Caco-2 (cell line): ENCODE measurements around the gene TSACC. TPM values are rescaled to one million over a fixed set of nuclear protein-coding genes. Genes with fewer than 3 reads are reported as not detected.

Experiments used
- BruUV-seq: library from RNA; stranded (reverse); fragments of 400-500 nt; replicated peaks from 2 replicates; lab custom pipeline; 2021; lab: Mats Ljungman, UMichigan
- CTCF ChIA-PET: fragments of 300-600 bp; sonication (Branson Sonifier 250); formaldehyde crosslinking; loops from one replicate; lab custom pipeline; 2022; ENCODE audit warnings: antibody characterized with exemption; lab: Charles Lee
- POLR2A ChIA-PET: fragments of 300-600 bp; sonication (Branson Sonifier 250); formaldehyde crosslinking; loops from one replicate; lab custom pipeline; 2022; ENCODE audit warnings: antibody characterized with exemption; lab: Charles Lee
- DNase-seq, 2 experiments: peaks; one replicate each; pipeline versions ENCODE4 v3.0.0 to v3.0.0-alpha.2; 2020 to 2022
- H3K27me3 ChIP-seq: replicated peaks from 2 replicates; pipeline ENCODE4 v1.6.0; 2011; ENCODE audit warnings: low read length; ENCODE audit not compliant: control insufficient read depth, insufficient read depth
- H3K36me3 ChIP-seq: 2 replicates; pipeline ENCODE4 v1.5.1; 2011; ENCODE audit warnings: low read length; ENCODE audit not compliant: control insufficient read depth, insufficient read depth
- H3K4me1 ChIP-seq: fragments of 250-450 bp; sonication (Bioruptor Pico); 2 replicates; pipeline ENCODE4 v1.5.1; 2020; ENCODE audit warnings: mild to moderate bottlenecking
- H3K4me3 ChIP-seq: 2 replicates; pipeline ENCODE4 v1.5.1; 2011; ENCODE audit warnings: low read depth, mild to moderate bottlenecking, control low read depth, low read length
- H3K9me3 ChIP-seq: fragments of 250-450 bp; sonication (Bioruptor Pico); 2 replicates; pipeline ENCODE4 v1.5.1; 2020; ENCODE audit warnings: mild to moderate bottlenecking, moderate library complexity
- H3K27ac Mint-ChIP-seq: one replicate; pipeline ENCODE4 v1.8.0; 2022; ENCODE audit warnings: mixed read lengths; ENCODE audit not compliant: unreplicated experiment
- H3K27me3 Mint-ChIP-seq: one replicate; pipeline ENCODE4 v1.8.0; 2022; ENCODE audit warnings: mixed read lengths; ENCODE audit not compliant: insufficient read depth, unreplicated experiment
- H3K36me3 Mint-ChIP-seq: one replicate; pipeline ENCODE4 v1.8.0; 2022; ENCODE audit warnings: mild to moderate bottlenecking, mixed read lengths; ENCODE audit not compliant: insufficient read depth, unreplicated experiment
- H3K4me1 Mint-ChIP-seq: one replicate; pipeline ENCODE4 v1.8.0; 2022; ENCODE audit warnings: low read depth, mixed read lengths; ENCODE audit not compliant: unreplicated experiment
- H3K4me3 Mint-ChIP-seq: one replicate; pipeline ENCODE4 v1.8.0; 2022; ENCODE audit warnings: mild to moderate bottlenecking, moderate library complexity, mixed read lengths; ENCODE audit not compliant: unreplicated experiment
- H3K9me3 Mint-ChIP-seq: one replicate; pipeline ENCODE4 v1.8.0; 2022; ENCODE audit warnings: mixed read lengths; ENCODE audit not compliant: unreplicated experiment
- CTCF ChIP-seq, 2 experiments: fragments of 200-600 bp in 1 of 2; IDR thresholded peaks; 1 replicate in 1 of 2; 2 replicates in 1 of 2; pipeline versions ENCODE4 v1.5.1 to v1.8.0; 2011 to 2022; ENCODE audit warnings: antibody characterized with exemption in 1 of 2, control low read depth in 1 of 2, inconsistent platforms in 1 of 2, low read depth in 1 of 2, low read length in 1 of 2, mild to moderate bottlenecking in 1 of 2, moderate library complexity in 1 of 2; ENCODE audit not compliant: insufficient read depth in 1 of 2, severe bottlenecking in 1 of 2, unreplicated experiment in 1 of 2
- intact Hi-C: fragments of 100-400 bp; cut with micrococcal nuclease; formaldehyde crosslinking; loops from one replicate; pipeline ENCODE4 v1.10.0; 2022; ENCODE audit not compliant: unreplicated experiment
- total RNA-seq: library from RNA; stranded (reverse); gene quantifications from 2 replicates; pipeline ENCODE4 v1.2.3, GENCODE V29; 2022

TSACC gene
- total RNA-seq, 1 experiment from 2014 or later = 3.9 TPM

- no peaks in the 10 kb centered on the region for H3K9me3 Mint-ChIP-seq
- H3K27ac Mint-ChIP-seq = no peak overlapping the region
- intact Hi-C loops = no loop called here
- BruUV-seq = no TSS peak
- Histone ChIP-seq H3K36me3 (no peaks in the 10 kb centered on the region), H3K27me3 (no peaks in the 10 kb centered on the region), H3K4me1 (no peaks in the 10 kb centered on the region), H3K4me3 (no peak overlapping the region), H3K9me3 (no peaks in the 10 kb centered on the region)
- peaks cover 9% of the 10 kb centered on the region for H3K4me1 Mint-ChIP-seq
- H3K4me3 Mint-ChIP-seq = no peak overlapping the region
- TF ChIP-seq CTCF (IDR thresholded peaks at IDR 0.05; ENCODE audit: insufficient read depth in 1 of 2, low read depth in 1 of 2, low read length in 1 of 2, severe bottlenecking in 1 of 2, unreplicated experiment in 1 of 2) = no peak
- ChIA-PET POLR2A (interaction anchor here (0.7 kb wide), 1 partner anchor 66 kb away, joined by 3 read pairs; no protein-coding TSS in a partner anchor), CTCF (interaction anchor here (1.6 to 2.5 kb wide), 2 partner anchors 12 to 55 kb away, joined by 6 to 11 read pairs; no protein-coding TSS in a partner anchor)
- DNase-seq = no peak
- H3K36me3 Mint-ChIP-seq = peaks cover 5% of the 10 kb centered on the region
- H3K27me3 Mint-ChIP-seq = no peaks in the 10 kb centered on the region
Measured at GRCh38 chr1:156390469-156391365, 52.4 kb downstream of the TSACC start.

- no peaks in the 10 kb centered on the region for H3K27me3 Mint-ChIP-seq
- BruUV-seq = no TSS peak
- Histone ChIP-seq H3K9me3 (no peaks in the 10 kb centered on the region), H3K4me1 (no peaks in the 10 kb centered on the region), H3K4me3 (no peak overlapping the region), H3K36me3 (no peaks in the 10 kb centered on the region), H3K27me3 (no peaks in the 10 kb centered on the region)
- no peak for DNase-seq
- H3K27ac Mint-ChIP-seq = no peak overlapping the region
- H3K4me3 Mint-ChIP-seq = no peak overlapping the region
- no peaks in the 10 kb centered on the region for H3K9me3 Mint-ChIP-seq
- CTCF ChIA-PET = no interaction called here
- TF ChIP-seq CTCF (IDR thresholded peaks at IDR 0.05; ENCODE audit: insufficient read depth in 1 of 2, low read depth in 1 of 2, low read length in 1 of 2, severe bottlenecking in 1 of 2, unreplicated experiment in 1 of 2) = no peak
- H3K36me3 Mint-ChIP-seq = peaks cover 5% of the 10 kb centered on the region
- POLR2A ChIA-PET = no interaction called here
- intact Hi-C loops = no loop called here
- H3K4me1 Mint-ChIP-seq = peaks cover 9% of the 10 kb centered on the region
Measured at GRCh38 chr1:156391366-156391677, 53.0 kb downstream of the TSACC start.

- no peaks in the 10 kb centered on the region for H3K9me3 Mint-ChIP-seq
- H3K4me3 Mint-ChIP-seq = no peak overlapping the region
- H3K9me3 ChIP-seq = no peaks in the 10 kb centered on the region
- H3K36me3 ChIP-seq = no peaks in the 10 kb centered on the region
- H3K4me1 ChIP-seq = no peaks in the 10 kb centered on the region
- H3K27ac Mint-ChIP-seq = no peak overlapping the region
- CTCF ChIA-PET = interaction anchor here (0.9 kb wide), 1 partner anchor 28 kb away, joined by 3 read pairs; no protein-coding TSS in a partner anchor
- no TSS peak for BruUV-seq
- intact Hi-C loops = no loop called here
- peaks cover 5% of the 10 kb centered on the region for H3K36me3 Mint-ChIP-seq
- no peaks in the 10 kb centered on the region for H3K27me3 Mint-ChIP-seq
- no peak for DNase-seq
- H3K4me3 ChIP-seq = no peak overlapping the region
- H3K27me3 ChIP-seq = no peaks in the 10 kb centered on the region
- POLR2A ChIA-PET = no interaction called here
- TF ChIP-seq CTCF (IDR thresholded peaks at IDR 0.05; ENCODE audit: insufficient read depth in 1 of 2, low read depth in 1 of 2, low read length in 1 of 2, severe bottlenecking in 1 of 2, unreplicated experiment in 1 of 2) = no peak
- peaks cover 9% of the 10 kb centered on the region for H3K4me1 Mint-ChIP-seq
Measured at GRCh38 chr1:156391701-156392100, 53.4 kb downstream of the TSACC start.
